ENCODE data around the gene SLC10A7. TPM values are rescaled to one million over a fixed set of nuclear protein-coding genes. Genes with fewer than 3 reads are reported as not detected.

SLC10A7 gene
- total and polyA plus RNA-seq, 9 of the 15 experiments (the other 6 are each of a cell fraction or from before 2014, with no cell fraction given), result 6.4 to 22.8 (median 16.1) TPM

DNA sequence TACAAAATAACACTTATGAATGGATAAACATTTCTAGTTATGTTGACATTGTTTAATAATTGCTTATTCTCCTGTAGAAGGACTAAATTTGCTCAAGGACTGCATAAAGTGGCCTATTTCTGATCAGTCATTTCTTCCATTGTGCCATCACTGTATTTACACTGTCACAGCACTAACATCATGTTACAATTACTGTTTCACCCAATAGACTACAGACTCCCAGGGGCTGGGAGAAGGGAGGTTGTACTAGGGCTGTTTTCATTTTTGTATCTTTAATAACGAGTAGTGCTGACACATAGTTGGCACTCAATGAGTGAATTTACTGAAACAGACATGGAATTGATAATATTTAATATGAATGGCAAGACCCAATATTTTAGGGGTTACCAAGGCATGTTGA, 139.5 kb downstream of the SLC10A7 start:
- DNase-seq (ENCODE audit: extremely low read depth in 1 of 4, low spot score in 3 of 4), result no peak
- ChIA-PET CTCF (ENCODE audit: low intra/inter-chr PET ratio) (no interaction called here), POLR2A (no interaction called here)
- no peaks in the 10 kb centered on the region; the same call in 1 of the 2 replicates for H4K20me1 ChIP-seq (replicated peaks; ENCODE audit: control insufficient read depth, insufficient read depth, low read length)
- BruUV-seq (replicated peaks), result no TSS peak
- H3K9ac ChIP-seq (ENCODE audit: insufficient read depth in 1 of 2, low read depth in 2 of 2, low read length in 2 of 2), result no peak overlapping the region
- H3K9me3 ChIP-seq (replicated peaks; ENCODE audit: control insufficient read depth, insufficient read depth, low read depth, low read length), result no peaks in the 10 kb centered on the region
- H3K4me3 ChIP-seq, result no peak overlapping the region
- no peaks in the 10 kb centered on the region for H3K4me1 ChIP-seq (replicated peaks in 1 of 2; ENCODE audit: control insufficient read depth in 2 of 2, insufficient read depth in 2 of 2, low read length in 2 of 2)
- H3K9me1 ChIP-seq (ENCODE audit: control insufficient read depth, insufficient read depth, low read length), result no peaks in the 10 kb centered on the region
- in situ Hi-C loops (cut with MboI) (no loop called here), intact Hi-C loops (cut with micrococcal nuclease) (no loop called here)
- no peak overlapping the region for H3K27ac ChIP-seq (ENCODE audit: extremely low read depth, low read depth, low read length)
- no peak overlapping the region for H3K4me2 ChIP-seq (ENCODE audit: insufficient read depth, low read length)
- no peaks in the 10 kb centered on the region for H3K36me3 ChIP-seq (ENCODE audit: control insufficient read depth, insufficient read depth, low read length)
- no peak for TF ChIP-seq BMI1 (IDR thresholded peaks at IDR 0.05; ENCODE audit: low read length)
- TF ChIP-seq POLR3A (IDR thresholded peaks at IDR 0.05; ENCODE audit: borderline replicate concordance, extremely low read depth, insufficient read depth, insufficient read length), result no peak
- TF ChIP-seq BRD9 (IDR thresholded peaks at IDR 0.05; ENCODE audit: low read depth, partially characterized antibody), result no peak
- no peak for TF ChIP-seq ZNF717 (CRISPR knock-in tag; IDR thresholded peaks at IDR 0.05)
- TF ChIP-seq KDM2B (CRISPR knock-in tag; IDR thresholded peaks at IDR 0.05), result no peak
- no peak for TF ChIP-seq ARHGAP35 (IDR thresholded peaks at IDR 0.05; ENCODE audit: partially characterized antibody)
- no peak for TF ChIP-seq U2AF1 (optimal IDR thresholded peaks at IDR 0.05; ENCODE audit: low read depth, low read length)
- TF ChIP-seq ZNF224 (CRISPR knock-in tag; IDR thresholded peaks at IDR 0.05), result no peak
- no peak for TF ChIP-seq SMAD2 (IDR thresholded peaks at IDR 0.05; ENCODE audit: low read depth, low read length)
- TF ChIP-seq CHD1 (IDR thresholded peaks at IDR 0.05; ENCODE audit: low read length), result no peak
- no peak for TF ChIP-seq JUND (IDR thresholded peaks at IDR 0.05; ENCODE audit: borderline replicate concordance, low read depth, low read length)
- TF ChIP-seq JUND (tag; IDR thresholded peaks at IDR 0.05; ENCODE audit: borderline replicate concordance, low read depth, low read length), result no peak
- TF ChIP-seq, protein P1, sequence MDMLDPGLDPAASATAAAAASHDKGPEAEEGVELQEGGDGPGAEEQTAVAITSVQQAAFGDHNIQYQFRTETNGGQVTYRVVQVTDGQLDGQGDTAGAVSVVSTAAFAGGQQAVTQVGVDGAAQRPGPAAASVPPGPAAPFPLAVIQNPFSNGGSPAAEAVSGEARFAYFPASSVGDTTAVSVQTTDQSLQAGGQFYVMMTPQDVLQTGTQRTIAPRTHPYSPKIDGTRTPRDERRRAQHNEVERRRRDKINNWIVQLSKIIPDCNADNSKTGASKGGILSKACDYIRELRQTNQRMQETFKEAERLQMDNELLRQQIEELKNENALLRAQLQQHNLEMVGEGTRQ (CRISPR knock-in tag; IDR thresholded peaks at IDR 0.05), result no peak
- no peak for FAIRE-seq
- 13% methylated on average over 1 of the region's 1 CpG for WGBS (ENCODE audit: insufficient coverage, low coverage, missing lambda C conversion rate)
- no peaks in the 10 kb centered on the region for H3K27me3 ChIP-seq (ENCODE audit: control insufficient read depth in 2 of 2, insufficient read depth in 2 of 2, low read length in 2 of 2)
- ATAC-seq, result no peak
- H3K79me2 ChIP-seq (ENCODE audit: control insufficient read depth, insufficient read depth, low read length), result no peaks in the 10 kb centered on the region
- no peak overlapping the region for H2AFZ ChIP-seq (ENCODE audit: low read depth, low read length)

Data from K562 (cell line).